Naive thymus-derived CD4-positive, alpha-beta T cell (primary cell): Measurements from ENCODE around the gene ETV6. TPM values are rescaled to one million over a fixed set of nuclear protein-coding genes. Genes with fewer than 3 reads are reported as not detected.

ENCODE experiments used
- ATAC-seq: fragments of 150-1000 bp; cut with Tn5 transposase; 2 replicates; pipeline ENCODE4 v1.10.0; 2021; ENCODE audit warnings: mild to moderate bottlenecking, moderate library complexity
- CTCF ChIA-PET: fragments of 350-600 bp; sonication (Branson Sonifier 250); formaldehyde crosslinking; loops from one replicate; lab custom pipeline; 2021; ENCODE audit warnings: antibody characterized with exemption; lab: Charles Lee
- POLR2A ChIA-PET: fragments of 350-600 bp; sonication (Branson Sonifier 250); formaldehyde crosslinking; loops from one replicate; lab custom pipeline; 2021; ENCODE audit warnings: antibody characterized with exemption, inconsistent platforms; lab: Charles Lee
- DNase-seq, 9 donors: peaks; one replicate each; pipeline versions ENCODE4 v3.0.0 to v3.0.0-alpha.2; 2020 to 2022; ENCODE audit warnings: mixed read lengths in 1 of 9
- H3K27ac ChIP-seq: one replicate; pipeline ENCODE4 v1.7.0; 2013; ENCODE audit warnings: mild to moderate bottlenecking, low read depth, low read length, moderate library complexity
- H3K27me3 ChIP-seq, 2 donors: one replicate each; pipeline ENCODE4 v1.7.0; 2013; ENCODE audit warnings: low read length in 2 of 2, mild to moderate bottlenecking in 2 of 2, moderate library complexity in 2 of 2; ENCODE audit not compliant: control insufficient read depth in 2 of 2, insufficient read depth in 2 of 2
- H3K36me3 ChIP-seq, 3 experiments: 1 replicate in 2 of 3; 2 replicates in 1 of 3; pipeline ENCODE4 v1.7.0; 2013; ENCODE audit warnings: low read length in 3 of 3, mild to moderate bottlenecking in 3 of 3, moderate library complexity in 1 of 3; ENCODE audit not compliant: insufficient read depth in 3 of 3, control insufficient read depth in 2 of 3
- H3K4me1 ChIP-seq, 2 donors: one replicate each; pipeline ENCODE4 v1.7.0; 2013; ENCODE audit warnings: low read length in 2 of 2, mild to moderate bottlenecking in 2 of 2, moderate library complexity in 1 of 2; ENCODE audit not compliant: control insufficient read depth in 2 of 2, insufficient read depth in 2 of 2
- H3K4me3 ChIP-seq: 2 replicates; pipeline ENCODE4 v1.7.0; 2013; ENCODE audit warnings: mild to moderate bottlenecking, low read length
- H3K9me3 ChIP-seq, 3 experiments: 1 replicate in 2 of 3; 2 replicates in 1 of 3; pipeline ENCODE4 v1.7.0; 2013; ENCODE audit warnings: low read length in 3 of 3; ENCODE audit not compliant: control insufficient read depth in 2 of 3
- H3K27ac Mint-ChIP-seq, 9 donors: one replicate each; pipeline ENCODE4 v1.8.0; 2020 to 2022; ENCODE audit warnings: mixed read lengths in 9 of 9, mild to moderate bottlenecking in 8 of 9, moderate library complexity in 5 of 9, inconsistent platforms in 2 of 9
- H3K27me3 Mint-ChIP-seq, 5 donors: one replicate each; pipeline ENCODE4 v1.8.0; 2021 to 2022; ENCODE audit warnings: mixed read lengths in 5 of 5, mild to moderate bottlenecking in 1 of 5
- H3K36me3 Mint-ChIP-seq, 5 donors: one replicate each; pipeline ENCODE4 v1.8.0; 2020 to 2022; ENCODE audit warnings: mixed read lengths in 5 of 5, mild to moderate bottlenecking in 3 of 5, inconsistent platforms in 1 of 5
- H3K4me1 Mint-ChIP-seq, 7 donors: one replicate each; pipeline ENCODE4 v1.8.0; 2020 to 2022; ENCODE audit warnings: mixed read lengths in 7 of 7, mild to moderate bottlenecking in 3 of 7, inconsistent platforms in 1 of 7
- H3K4me3 Mint-ChIP-seq, 10 donors: one replicate each; pipeline ENCODE4 v1.8.0; 2020 to 2022; ENCODE audit warnings: mild to moderate bottlenecking in 10 of 10, mixed read lengths in 10 of 10, moderate library complexity in 6 of 10, inconsistent platforms in 2 of 10
- H3K9me3 Mint-ChIP-seq, 11 donors: one replicate each; pipeline ENCODE4 v1.8.0; 2020 to 2022; ENCODE audit warnings: mixed read lengths in 11 of 11, mild to moderate bottlenecking in 4 of 11, inconsistent platforms in 1 of 11, moderate library complexity in 1 of 11
- intact Hi-C, 2 donors: fragments of 100-400 bp; cut with micrococcal nuclease; formaldehyde crosslinking; loops; one replicate each; pipeline ENCODE4 v1.15.1; 2023
- polyA plus RNA-seq, 2 donors: library from polyadenylated mRNA; unstranded; fragments of 300-500 nt; fragmentation: Illumina TruSeq; gene quantifications; one replicate each; pipeline ENCODE4 v1.2.3, GENCODE V29; 2021
- total RNA-seq, 6 experiments: library from RNA in 5 of 6; stranded (reverse) in 5 of 6; gene quantifications; 1 replicate in 5 of 6; 2 replicates in 1 of 6; pipeline ENCODE4 v1.2.3 and lab custom pipeline; 2021 to 2026

The ETV6 gene
- total and polyA plus RNA-seq, 7 experiments from 2014 or later: 2.2 to 70.3 (median 25.3) TPM

DNA sequence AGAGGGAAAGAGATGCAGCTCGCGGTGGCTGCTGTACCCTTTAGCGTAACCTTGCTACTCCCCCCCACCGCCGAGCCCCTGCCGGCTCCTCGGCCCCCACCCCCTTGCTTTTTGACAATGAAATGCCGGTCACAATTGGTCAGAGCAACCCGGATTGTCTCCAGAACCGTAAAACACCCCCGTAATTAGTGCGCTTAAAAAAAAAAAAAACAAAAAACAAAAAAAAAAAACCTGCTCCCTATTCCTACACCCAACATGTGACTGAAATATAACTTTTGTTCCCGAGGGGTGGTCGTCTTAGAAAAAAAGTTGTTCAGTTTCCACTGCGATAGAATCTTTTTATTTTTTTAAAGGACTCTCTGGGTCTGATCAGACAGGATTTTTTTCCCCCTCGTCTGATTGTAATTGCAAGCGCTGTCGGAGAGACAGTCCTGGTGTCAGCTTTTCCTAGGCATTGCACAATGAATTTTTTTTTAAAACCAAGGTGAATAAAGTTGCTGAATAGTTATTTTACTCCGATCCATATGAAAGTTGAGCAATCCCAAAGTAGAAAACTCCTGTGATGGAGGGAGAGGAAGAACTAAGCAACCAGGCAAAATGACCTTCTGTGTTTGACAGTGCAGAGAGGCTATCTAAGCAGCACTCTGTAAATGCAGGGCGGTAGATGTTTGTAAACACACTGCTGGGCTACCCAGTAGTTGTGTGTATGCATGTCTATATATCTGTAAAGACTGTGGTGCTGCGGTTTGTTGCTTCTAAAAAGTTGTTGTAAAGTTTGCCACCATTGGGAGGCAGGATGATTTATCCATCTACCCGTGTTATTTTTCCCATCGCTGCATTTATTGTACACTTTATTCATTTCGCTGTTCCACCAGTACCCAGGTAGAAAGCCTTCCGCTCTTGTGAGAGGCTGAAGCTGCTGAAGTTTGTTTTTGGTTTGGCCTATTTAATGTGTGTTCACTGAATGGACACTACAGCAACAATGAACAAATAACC is 1.1 kb downstream of the ETV6 start:
- ATAC-seq: peak; percentile 23

GRCh38 chr12:11651381-11651780 is 1.9 kb downstream of the ETV6 start:
- Histone ChIP-seq H3K36me3 (peaks cover 0 to 3% (median 0%) of the 10 kb centered on the region in 3 experiments), H3K9me3 (no peaks in the 10 kb centered on the region), H3K27ac (peak overlapping the region; percentile 90), H3K27me3 (no peaks in the 10 kb centered on the region), H3K4me1 (peaks cover 6 to 26% of the 10 kb centered on the region in 2 donors), H3K4me3 (peak overlapping the region; percentile 92)
- peak in 4 of 9 donors; percentile 21 to 45 (median 38) for DNase-seq
- Mint-ChIP-seq H3K27ac (peak overlapping the region; percentile 84 to 99 (median 95)), H3K36me3 (peaks cover 0 to 8% (median 0%) of the 10 kb centered on the region in 5 donors), H3K4me3 (peak overlapping the region; percentile 82 to 98 (median 96)), H3K27me3 (no peaks in the 10 kb centered on the region), H3K9me3 (no peaks in the 10 kb centered on the region), H3K4me1 (peaks cover 35 to 70% (median 58%) of the 10 kb centered on the region in 7 donors)
- no peak for ATAC-seq
- ChIA-PET CTCF (no interaction called here), POLR2A (interaction anchor here (1.4 kb wide), 1 partner anchor 347 kb away, joined by 3 read pairs; no protein-coding TSS in a partner anchor)
- intact Hi-C loops: loop anchor here (1.0 to 5.0 kb wide), 15 partner anchors 23 to 1439 kb away; partner anchors contain the start of genes BCL2L14 (in 1 of the 2), CDKN1B (in 1 of the 2), DUSP16 (in 1 of the 2) and GABARAPL1 (in 1 of the 2)

More for the DNA sequence above, 1.1 kb downstream of the ETV6 start:
- Histone ChIP-seq H3K27ac (peak overlapping the region; percentile 90), H3K4me1 (peaks cover 6 to 22% of the 10 kb centered on the region in 2 donors), H3K4me3 (peak overlapping the region; percentile 92), H3K36me3 (peaks cover 0 to 3% (median 0%) of the 10 kb centered on the region in 3 experiments), H3K27me3 (no peaks in the 10 kb centered on the region), H3K9me3 (no peaks in the 10 kb centered on the region)
- Mint-ChIP-seq H3K9me3 (no peaks in the 10 kb centered on the region), H3K4me3 (peak overlapping the region; percentile 82 to 98 (median 96)), H3K4me1 (peaks cover 31 to 63% (median 50%) of the 10 kb centered on the region in 7 donors), H3K27ac (peak overlapping the region; percentile 91 to 99 (median 97)), H3K36me3 (peaks cover 0 to 8% (median 0%) of the 10 kb centered on the region in 5 donors), H3K27me3 (no peaks in the 10 kb centered on the region)
- peak in 7 of 9 donors; percentile 15 to 26 (median 22) for DNase-seq
- CTCF ChIA-PET: interaction anchor here (0.7 to 1.2 kb wide), 3 partner anchors 71 to 677 kb away, joined by 3 read pairs; no protein-coding TSS in a partner anchor
- POLR2A ChIA-PET: interaction anchor here (0.6 to 2.1 kb wide), 9 partner anchors 14 to 1016 kb away, joined by 3 to 11 read pairs (median 3); no protein-coding TSS in a partner anchor
- intact Hi-C loops: loop anchor here (1.0 to 5.0 kb wide), 17 partner anchors 9 to 1438 kb away; partner anchors contain the start of genes BCL2L14 (in 1 of the 2), CDKN1B (in 1 of the 2), DUSP16 (in 1 of the 2) and GABARAPL1 (in 1 of the 2)

GRCh38 chr12:11651785-11652184 is 2.3 kb downstream of the ETV6 start:
- ChIA-PET POLR2A (interaction anchor here (0.6 kb wide), 1 partner anchor 45 kb away, joined by 3 read pairs; no protein-coding TSS in a partner anchor), CTCF (no interaction called here)
- Mint-ChIP-seq H3K4me3 (peak overlapping the region; percentile 82 to 98 (median 96)), H3K27me3 (no peaks in the 10 kb centered on the region), H3K36me3 (peaks cover 0 to 11% (median 3%) of the 10 kb centered on the region in 5 donors), H3K27ac (peak overlapping the region; percentile 27 to 99 (median 93)), H3K9me3 (no peaks in the 10 kb centered on the region), H3K4me1 (peaks cover 39 to 73% (median 62%) of the 10 kb centered on the region in 7 donors)
- ATAC-seq (no peak), DNase-seq (no peak)
- intact Hi-C loops: loop anchor here (1.0 to 5.0 kb wide), 16 partner anchors 23 to 1449 kb away; partner anchors contain the start of genes BCL2L14 (in 1 of the 2), CDKN1B (in 1 of the 2), DUSP16 (in 1 of the 2) and GABARAPL1 (in 1 of the 2)
- Histone ChIP-seq H3K4me1 (peaks cover 6 to 26% of the 10 kb centered on the region in 2 donors), H3K27ac (peak overlapping the region; percentile 35), H3K9me3 (no peaks in the 10 kb centered on the region), H3K27me3 (no peaks in the 10 kb centered on the region), H3K36me3 (peaks cover 0 to 3% (median 0%) of the 10 kb centered on the region in 3 experiments), H3K4me3 (peak overlapping the region; percentile 92)

DNA sequence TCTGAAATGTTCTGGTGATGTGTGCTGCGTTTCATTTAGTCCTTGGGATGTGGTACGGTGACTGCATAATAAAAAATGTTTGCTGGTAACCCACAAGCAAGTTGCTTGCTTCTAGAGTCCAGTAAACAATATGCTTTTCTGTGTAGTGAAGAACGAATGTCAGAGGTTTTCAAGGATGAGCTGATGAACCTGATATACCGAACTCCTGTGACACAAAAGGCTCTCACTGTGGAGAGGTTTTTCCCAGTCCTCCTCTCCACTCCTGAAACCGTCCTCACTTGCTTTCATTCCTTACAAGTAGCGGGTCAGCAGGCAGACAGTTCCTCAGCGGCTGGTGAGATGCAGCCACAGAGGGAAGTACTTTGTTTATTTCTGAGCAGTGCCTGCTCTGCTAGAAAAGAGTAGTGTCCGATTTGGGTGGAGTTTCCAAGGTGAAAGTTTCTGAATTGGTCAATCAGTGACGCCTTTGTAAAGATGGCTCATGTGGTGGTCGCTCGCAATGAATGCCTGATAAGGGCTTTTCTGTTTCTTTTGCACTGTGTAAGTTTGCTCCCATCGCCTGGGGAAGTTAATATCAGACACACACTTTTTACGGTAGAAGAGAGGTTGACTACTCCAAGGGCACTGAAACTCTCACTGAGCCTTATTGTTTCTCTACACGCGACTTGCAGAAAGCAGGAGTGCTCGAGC is 3.0 kb downstream of the ETV6 start:
- H3K9me3 Mint-ChIP-seq: no peaks in the 10 kb centered on the region
- peaks cover 0 to 17% (median 4%) of the 10 kb centered on the region in 5 donors for H3K36me3 Mint-ChIP-seq
- no peak for DNase-seq
- ChIA-PET CTCF (no interaction called here), POLR2A (interaction anchor here (0.6 kb wide), 1 partner anchor 45 kb away, joined by 3 read pairs; no protein-coding TSS in a partner anchor)
- H3K27ac Mint-ChIP-seq: peak overlapping the region; percentile 78 to 98 (median 92)
- Histone ChIP-seq H3K27me3 (no peaks in the 10 kb centered on the region), H3K4me1 (peaks cover 6 to 26% of the 10 kb centered on the region in 2 donors), H3K9me3 (no peaks in the 10 kb centered on the region), H3K27ac (peak overlapping the region; percentile 46), H3K4me3 (peak overlapping the region; percentile 92), H3K36me3 (peaks cover 0 to 3% (median 0%) of the 10 kb centered on the region in 3 experiments)
- H3K4me3 Mint-ChIP-seq: peak overlapping the region; percentile 82 to 98 (median 96)
- no peaks in the 10 kb centered on the region for H3K27me3 Mint-ChIP-seq
- ATAC-seq: no peak
- H3K4me1 Mint-ChIP-seq: peaks cover 45 to 76% (median 66%) of the 10 kb centered on the region in 7 donors
- intact Hi-C loops: loop anchor here (2.0 to 5.0 kb wide), 10 partner anchors 60 to 1448 kb away; partner anchors contain the start of genes BCL2L14 (in 1 of the 2), CDKN1B (in 1 of the 2), DUSP16 (in 1 of the 2) and GABARAPL1 (in 1 of the 2)

- Histone ChIP-seq H3K9me3 (no peaks in the 10 kb centered on the region), H3K27me3 (no peaks in the 10 kb centered on the region), H3K4me3 (peak overlapping the region; percentile 92), H3K4me1 (peaks cover 6 to 26% of the 10 kb centered on the region in 2 donors), H3K36me3 (peaks cover 0 to 3% (median 0%) of the 10 kb centered on the region in 3 experiments), H3K27ac (peak overlapping the region; percentile 46)
- no peaks in the 10 kb centered on the region for H3K9me3 Mint-ChIP-seq
- ATAC-seq (no peak), DNase-seq (peak in 3 of 9 donors; percentile 10 to 47 (median 26))
- peak overlapping the region; percentile 78 to 98 (median 92) for H3K27ac Mint-ChIP-seq
- peaks cover 0 to 22% (median 4%) of the 10 kb centered on the region in 5 donors for H3K36me3 Mint-ChIP-seq
- ChIA-PET CTCF (no interaction called here), POLR2A (interaction anchor here (0.7 kb wide), 1 partner anchor 13 kb away, joined by 3 read pairs; no protein-coding TSS in a partner anchor)
- intact Hi-C loops: loop anchor here (2.0 to 5.0 kb wide), 10 partner anchors 59 to 1448 kb away; partner anchors contain the start of genes BCL2L14 (in 1 of the 2), CDKN1B (in 1 of the 2), DUSP16 (in 1 of the 2) and GABARAPL1 (in 1 of the 2)
- H3K27me3 Mint-ChIP-seq: no peaks in the 10 kb centered on the region
- peaks cover 49 to 80% (median 74%) of the 10 kb centered on the region in 7 donors for H3K4me1 Mint-ChIP-seq
- H3K4me3 Mint-ChIP-seq: peak overlapping the region; percentile 58 to 98 (median 96)
These were observed 3.8 kb downstream of the ETV6 start for GRCh38 chr12:11653215-11653753.
